Right lobe of liver (tissue), 4 donors: Measurements from ENCODE around the gene SUPT6H.
"Not testable (repeated sequence)": the region's sequence is repeated elsewhere in the genome, so short reads cannot be mapped to it uniquely, and the experiment has no call there.

Source experiments
- CTCF ChIP-seq, 4 donors: fragments of 200-600 bp in 3 of 4; fragments of 450-650 bp in 1 of 4; IDR thresholded peaks; one replicate each; pipeline versions ENCODE4 v1.5.1 to v1.8.0; 2016 to 2022; ENCODE audit warnings: antibody characterized with exemption in 4 of 4, mild to moderate bottlenecking in 2 of 4
- POLR2A ChIP-seq: fragments of 450-650 bp; IDR thresholded peaks from one replicate; pipeline ENCODE4 v1.6.1; 2017; ENCODE audit warnings: antibody characterized with exemption, mild to moderate bottlenecking
- donor health status: DM: no; HTN: no; CAD: no.
- donor health status: DM: no; HTN: no; CAD: no.
- donor health status: DM: no; HTN: yes; CAD: no.

- not testable (repeated sequence) for TF ChIP-seq CTCF (IDR thresholded peaks at IDR 0.05); POLR2A
Measured at GRCh38 chr17:28720997-28721329, 59.0 kb downstream of the SUPT6H start.
